HG02973 (cell line): ENCODE results near the gene TOM1L2.

Experiments used
- ATAC-seq: cut with Tn5 transposase; IDR thresholded peaks from one replicate; pipeline ENCODE4 v1.9.1; 2021; ENCODE audit warnings: moderate library complexity; ENCODE audit not compliant: unreplicated experiment

Gene TOM1L2

GRCh38 chr17:17880577-17881196, 91.5 kb downstream of the TOM1L2 start:
- no peak for ATAC-seq

GRCh38 chr17:17877529-17878358, 94.5 kb downstream of the TOM1L2 start:
- no peak for ATAC-seq

- no peak for ATAC-seq
Measured at GRCh38 chr17:17876959-17877528, 95.2 kb downstream of the TOM1L2 start.

GRCh38 chr17:17874478-17874877, 97.7 kb downstream of the TOM1L2 start:
- no peak for ATAC-seq

- ATAC-seq: no peak
Measured at GRCh38 chr17:17873450-17873991, 98.7 kb downstream of the TOM1L2 start.

- no peak for ATAC-seq
Measured at GRCh38 chr17:17872547-17873345, 99.5 kb downstream of the TOM1L2 start.

- no peak for ATAC-seq
Measured at GRCh38 chr17:17871913-17872312, 100.3 kb downstream of the TOM1L2 start.

- ATAC-seq: no peak
Measured at GRCh38 chr17:17870247-17870646, 102.0 kb downstream of the TOM1L2 start.

- no peak for ATAC-seq
Measured at GRCh38 chr17:17868641-17869522, 103.3 kb downstream of the TOM1L2 start.

GRCh38 chr17:17866897-17867296, 105.3 kb downstream of the TOM1L2 start:
- no peak for ATAC-seq

- ATAC-seq: no peak
Measured at GRCh38 chr17:17866425-17866824, 105.8 kb downstream of the TOM1L2 start.

GRCh38 chr17:17865035-17865434, 107.2 kb downstream of the TOM1L2 start:
- no peak for ATAC-seq

GRCh38 chr17:17860766-17861107, 111.5 kb downstream of the TOM1L2 start:
- no peak for ATAC-seq

- no peak for ATAC-seq
Measured at GRCh38 chr17:17859909-17860765, 112.1 kb downstream of the TOM1L2 start.

- no peak for ATAC-seq
Measured at GRCh38 chr17:17857496-17857895, 114.7 kb downstream of the TOM1L2 start.

- ATAC-seq: no peak
Measured at GRCh38 chr17:17856386-17856785, 115.8 kb downstream of the TOM1L2 start.

- no peak for ATAC-seq
Measured at GRCh38 chr17:17855976-17856375, 116.2 kb downstream of the TOM1L2 start.

- no peak for ATAC-seq
Measured at GRCh38 chr17:17853811-17854447, 118.3 kb downstream of the TOM1L2 start.

- no peak for ATAC-seq
Measured at GRCh38 chr17:17852930-17853329, 119.3 kb downstream of the TOM1L2 start.
